ENCODE data around the gene SLC25A15. TPM values are rescaled to one million over a fixed set of nuclear protein-coding genes. Genes with fewer than 3 reads are reported as not detected.

The SLC25A15 gene
- total and polyA plus RNA-seq, 8 donors: 0.58 to 12.6 (median 7.3) TPM; not detected in 1

DNA sequence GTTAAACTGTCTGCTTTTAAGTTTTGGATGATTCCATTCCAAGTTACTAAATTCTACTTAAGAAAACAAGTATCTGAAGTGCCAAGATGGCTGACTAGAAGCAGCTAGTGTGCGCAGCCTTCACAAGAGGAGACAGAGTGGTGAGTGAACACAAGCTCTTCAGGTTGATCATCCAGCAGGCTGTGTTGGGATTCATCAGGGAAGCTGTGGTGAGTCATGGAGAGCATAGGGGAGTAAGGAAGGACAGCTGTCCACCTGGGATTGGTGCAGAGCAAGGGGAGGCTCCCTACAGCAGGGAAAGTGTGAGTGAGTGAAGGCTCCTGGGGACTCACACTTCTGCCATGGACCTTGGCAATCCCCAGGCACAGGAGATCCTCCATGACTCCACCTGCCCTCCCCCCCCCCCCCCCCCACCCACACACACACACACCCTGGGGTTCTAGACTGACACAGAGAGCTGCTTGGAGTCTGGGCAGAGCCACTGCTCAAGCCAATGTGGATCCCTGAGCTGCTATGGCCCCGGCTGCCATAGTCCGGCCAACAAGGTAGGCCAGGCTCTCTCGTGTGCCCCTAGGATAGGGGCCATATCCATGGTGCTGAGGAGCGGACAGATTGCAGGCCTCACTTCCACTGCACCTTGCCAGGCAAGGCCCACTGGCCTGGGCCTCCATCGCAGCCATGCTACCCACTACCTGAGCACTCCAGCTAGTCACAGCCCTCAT is 23.5 kb downstream of the SLC25A15 start:
- no peak for DNase-seq
- 95 to 100% (median 96%) methylated on average over 1 to 6 of the region's 6 CpGs for WGBS, 5 donors

DNA sequence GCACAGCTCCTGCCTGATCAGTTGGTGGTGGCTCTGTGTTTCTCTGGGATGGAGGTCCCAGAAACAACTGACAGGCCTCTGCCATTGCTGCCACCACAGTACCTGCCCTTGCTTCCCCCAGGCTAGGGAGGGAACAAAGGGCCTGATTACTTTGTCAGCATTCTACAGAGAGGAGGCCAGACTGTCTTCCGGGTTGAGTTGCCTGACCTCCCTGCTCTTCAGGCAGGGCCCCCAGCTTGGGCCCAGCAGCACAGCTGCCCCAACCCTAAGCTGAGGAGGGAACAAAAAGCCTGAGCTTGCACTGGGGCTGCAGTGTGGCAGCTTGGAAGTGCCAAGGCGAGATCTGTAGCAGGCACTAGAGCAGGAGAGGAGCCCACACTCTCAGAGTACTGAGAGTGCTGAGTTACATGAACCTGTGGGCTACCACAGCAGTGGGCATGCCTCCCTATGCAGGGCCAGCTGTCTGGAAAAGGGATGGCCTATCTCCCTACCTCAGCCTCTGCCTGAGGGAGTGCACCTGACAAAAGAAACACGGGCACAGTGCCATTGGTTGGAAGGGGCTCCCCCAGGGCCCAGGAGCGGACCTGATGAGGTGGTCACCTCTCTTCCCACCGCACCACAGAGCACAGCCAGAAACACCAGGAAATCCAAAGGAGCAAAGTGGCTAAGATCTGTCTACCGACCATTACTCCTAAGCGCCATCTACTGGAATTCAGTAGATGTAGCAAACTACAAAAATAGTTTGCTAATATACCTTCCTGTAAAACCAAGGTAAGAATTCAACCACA is 24.4 kb downstream of the SLC25A15 start:
- peak in 1 of 2 donors; percentile 21 for DNase-seq
- no peak overlapping the region for H3K27ac ChIP-seq
- TF ChIP-seq, protein P1, sequence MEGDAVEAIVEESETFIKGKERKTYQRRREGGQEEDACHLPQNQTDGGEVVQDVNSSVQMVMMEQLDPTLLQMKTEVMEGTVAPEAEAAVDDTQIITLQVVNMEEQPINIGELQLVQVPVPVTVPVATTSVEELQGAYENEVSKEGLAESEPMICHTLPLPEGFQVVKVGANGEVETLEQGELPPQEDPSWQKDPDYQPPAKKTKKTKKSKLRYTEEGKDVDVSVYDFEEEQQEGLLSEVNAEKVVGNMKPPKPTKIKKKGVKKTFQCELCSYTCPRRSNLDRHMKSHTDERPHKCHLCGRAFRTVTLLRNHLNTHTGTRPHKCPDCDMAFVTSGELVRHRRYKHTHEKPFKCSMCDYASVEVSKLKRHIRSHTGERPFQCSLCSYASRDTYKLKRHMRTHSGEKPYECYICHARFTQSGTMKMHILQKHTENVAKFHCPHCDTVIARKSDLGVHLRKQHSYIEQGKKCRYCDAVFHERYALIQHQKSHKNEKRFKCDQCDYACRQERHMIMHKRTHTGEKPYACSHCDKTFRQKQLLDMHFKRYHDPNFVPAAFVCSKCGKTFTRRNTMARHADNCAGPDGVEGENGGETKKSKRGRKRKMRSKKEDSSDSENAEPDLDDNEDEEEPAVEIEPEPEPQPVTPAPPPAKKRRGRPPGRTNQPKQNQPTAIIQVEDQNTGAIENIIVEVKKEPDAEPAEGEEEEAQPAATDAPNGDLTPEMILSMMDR (IDR thresholded peaks at IDR 0.05): peak in 4 of 7 experiments; percentile 42 to 58 (median 52)
- TF ChIP-seq POLR2AphosphoS5 (IDR thresholded peaks at IDR 0.05): peak in 1 of 3 donors; percentile 11
- no peak for TF ChIP-seq POLR2A (IDR thresholded peaks at IDR 0.05)
- intact Hi-C loops (cut with DNase I; ENCODE audit: low total_unique reads): no loop called here
- H3K4me1 ChIP-seq: peaks cover 0 to 6% (median 0%) of the 10 kb centered on the region in 4 donors
- no peak overlapping the region for H3K4me3 ChIP-seq
- no peaks in the 10 kb centered on the region for H3K27me3 ChIP-seq
- no peaks in the 10 kb centered on the region for H3K9me3 ChIP-seq
- 51 to 71% (median 58%) methylated on average over 7 of the region's 7 CpGs for WGBS, 5 donors
- H3K36me3 ChIP-seq: peaks cover 4 to 61% (median 56%) of the 10 kb centered on the region in 4 donors

More for the DNA sequence above, 23.5 kb downstream of the SLC25A15 start:
- H3K36me3 ChIP-seq: peaks cover 4 to 71% (median 65%) of the 10 kb centered on the region in 4 donors
- H3K4me1 ChIP-seq: peaks cover 0 to 6% (median 0%) of the 10 kb centered on the region in 4 donors
- H3K4me3 ChIP-seq: no peak overlapping the region
- H3K27me3 ChIP-seq: no peaks in the 10 kb centered on the region
- intact Hi-C loops (cut with DNase I; ENCODE audit: low total_unique reads): no loop called here
- no peaks in the 10 kb centered on the region for H3K9me3 ChIP-seq
- no peak for TF ChIP-seq EP300 (IDR thresholded peaks at IDR 0.05)
- no peak for TF ChIP-seq POLR2AphosphoS5 (IDR thresholded peaks at IDR 0.05)
- TF ChIP-seq, protein P1 (IDR thresholded peaks at IDR 0.05): no peak
- no peak for TF ChIP-seq POLR2A (IDR thresholded peaks at IDR 0.05)
- no peak overlapping the region for H3K27ac ChIP-seq

DNA sequence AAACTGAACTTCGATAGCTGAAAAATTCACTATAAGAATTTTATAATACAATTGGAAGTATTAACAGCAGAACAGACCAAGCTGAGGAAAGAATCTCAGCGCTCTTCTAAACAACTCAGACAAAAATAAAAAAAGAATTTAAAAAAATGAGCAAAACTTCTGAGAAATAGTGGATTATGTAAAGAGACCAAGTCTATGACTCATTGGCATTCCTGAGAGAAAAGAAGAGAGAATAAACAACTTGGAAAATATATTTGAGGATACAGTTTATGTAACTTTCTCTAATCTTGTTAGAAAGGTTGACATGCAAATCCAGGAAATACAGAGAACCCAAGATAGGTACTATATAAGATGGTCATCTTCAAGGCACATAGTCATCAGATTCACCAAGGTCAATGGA is 25.4 kb downstream of the SLC25A15 start:
- WGBS, 5 donors: 95 to 99% (median 96%) methylated on average over 2 of the region's 2 CpGs
- intact Hi-C loops (cut with DNase I; ENCODE audit: low total_unique reads): no loop called here
- Histone ChIP-seq H3K4me1 (peaks cover 0 to 6% (median 0%) of the 10 kb centered on the region in 4 donors), H3K27ac (no peak overlapping the region), H3K36me3 (peaks cover 4 to 52% (median 47%) of the 10 kb centered on the region in 4 donors), H3K9me3 (no peaks in the 10 kb centered on the region), H3K27me3 (no peaks in the 10 kb centered on the region), H3K4me3 (no peak overlapping the region)
- DNase-seq: no peak
- TF ChIP-seq EP300 (IDR thresholded peaks at IDR 0.05) (no peak), POLR2A (IDR thresholded peaks at IDR 0.05) (no peak), POLR2AphosphoS5 (IDR thresholded peaks at IDR 0.05) (no peak)
- TF ChIP-seq, protein P1 (IDR thresholded peaks at IDR 0.05): no peak

DNA sequence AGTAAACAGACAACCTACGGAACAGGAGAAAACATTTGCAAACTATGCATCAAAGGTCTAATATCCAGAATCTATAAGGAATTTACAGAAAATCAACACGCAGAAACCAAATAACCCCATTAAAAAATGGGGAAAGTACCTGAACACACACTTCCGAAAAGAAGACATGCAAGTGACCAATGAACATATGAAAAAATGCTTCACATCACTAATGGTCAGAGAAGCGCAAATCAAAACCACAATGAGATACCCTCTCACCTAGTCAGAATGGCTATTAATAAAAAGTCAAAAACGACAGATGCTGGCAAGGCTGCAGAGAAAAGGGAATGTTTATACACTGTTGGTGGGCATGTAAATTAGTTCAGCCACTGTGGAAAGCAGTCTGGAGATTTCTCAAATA is 29.5 kb downstream of the SLC25A15 start:
- no peaks in the 10 kb centered on the region for H3K27me3 ChIP-seq
- H3K4me1 ChIP-seq: peaks cover 0 to 4% (median 0%) of the 10 kb centered on the region in 4 donors
- H3K9me3 ChIP-seq: no peaks in the 10 kb centered on the region
- TF ChIP-seq POLR2A (IDR thresholded peaks at IDR 0.05) (no peak), EP300 (IDR thresholded peaks at IDR 0.05) (no peak), POLR2AphosphoS5 (IDR thresholded peaks at IDR 0.05) (no peak)
- TF ChIP-seq, protein P1 (IDR thresholded peaks at IDR 0.05): no peak
- no peak for DNase-seq
- H3K36me3 ChIP-seq: peaks cover 0 to 18% (median 10%) of the 10 kb centered on the region in 4 donors
- 81 to 87% (median 83%) methylated on average over 5 of the region's 5 CpGs for WGBS, 5 donors
- intact Hi-C loops (cut with DNase I; ENCODE audit: low total_unique reads): no loop called here
- H3K4me3 ChIP-seq: no peak overlapping the region
- H3K27ac ChIP-seq: no peak overlapping the region
